GM18517 (cell line): ENCODE data around the gene LMOD3.
A peak's percentile ranks its signal among the peaks of the same experiment; 100 is the strongest.

Source experiments
- ATAC-seq: cut with Tn5 transposase; IDR thresholded peaks from one replicate; pipeline ENCODE4 v1.9.1; 2021; ENCODE audit warnings: mild to moderate bottlenecking, moderate library complexity; ENCODE audit not compliant: unreplicated experiment

The LMOD3 gene

GRCh38 chr3:69065318-69065964 is 57.0 kb downstream of the LMOD3 start:
- no peak for ATAC-seq

- ATAC-seq: no peak
These were observed 58.8 kb downstream of the LMOD3 start for GRCh38 chr3:69063636-69064035.

GRCh38 chr3:69059688-69060087 is 62.7 kb downstream of the LMOD3 start:
- no peak for ATAC-seq

- ATAC-seq: no peak
These were observed 63.5 kb downstream of the LMOD3 start for GRCh38 chr3:69058947-69059224.

- peak; percentile 90 for ATAC-seq
These were observed 64.0 kb downstream of the LMOD3 start for GRCh38 chr3:69058180-69058946.
